ENCODE measurements around the gene ECEL1. TPM values are rescaled to one million over a fixed set of nuclear protein-coding genes. Genes with fewer than 3 reads are reported as not detected.

The ECEL1 gene
- total RNA-seq, 4 donors from 2014 or later: 0.10 to 0.39 TPM; not detected in 2

DNA sequence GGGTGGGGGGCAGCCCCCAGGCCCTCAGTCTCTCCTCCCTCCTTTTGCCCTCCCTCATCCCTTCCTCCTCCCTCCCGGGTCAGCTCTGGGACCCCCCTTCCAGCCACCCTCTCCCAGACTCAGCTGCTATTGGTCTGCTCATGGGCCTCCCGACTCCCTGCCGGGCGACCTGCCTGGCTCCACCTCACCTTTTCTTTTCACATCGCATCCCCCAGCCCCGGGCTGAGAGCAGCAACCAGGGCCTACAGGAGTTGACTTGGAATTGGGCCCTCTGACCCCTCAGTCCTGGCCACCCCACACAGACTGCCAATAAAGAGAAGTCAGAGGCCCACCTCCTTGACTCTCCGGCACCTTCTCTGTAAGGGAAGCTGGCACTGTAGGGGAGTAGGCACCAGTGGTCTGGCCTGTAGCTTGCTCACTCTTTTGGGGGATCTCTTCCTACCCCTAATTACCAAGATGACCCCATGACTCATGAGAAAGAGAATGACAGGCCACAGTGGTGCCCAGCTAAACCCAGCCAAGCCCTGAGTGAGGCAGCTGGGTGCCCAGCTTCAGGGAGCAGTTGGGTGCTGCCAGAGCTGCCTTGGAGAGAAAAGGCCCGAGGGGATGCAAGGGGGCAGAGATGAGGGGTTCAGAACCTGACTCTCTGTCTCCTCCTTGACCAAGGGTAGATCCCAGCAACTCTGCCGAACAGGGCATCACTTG is 2.0 kb upstream of the ECEL1 start:
- 69 to 79% methylated on average over 9 of the region's 9 CpGs for WGBS, 2 donors
- H3K4me3 ChIP-seq (ENCODE audit: low read depth, poor library complexity, severe bottlenecking): no peak overlapping the region
- no peak for DNase-seq (ENCODE audit: low spot score in 2 of 2)
- intact Hi-C loops (cut with DNase I; ENCODE audit: low total_unique reads): no loop called here
- TF ChIP-seq, protein P1, sequence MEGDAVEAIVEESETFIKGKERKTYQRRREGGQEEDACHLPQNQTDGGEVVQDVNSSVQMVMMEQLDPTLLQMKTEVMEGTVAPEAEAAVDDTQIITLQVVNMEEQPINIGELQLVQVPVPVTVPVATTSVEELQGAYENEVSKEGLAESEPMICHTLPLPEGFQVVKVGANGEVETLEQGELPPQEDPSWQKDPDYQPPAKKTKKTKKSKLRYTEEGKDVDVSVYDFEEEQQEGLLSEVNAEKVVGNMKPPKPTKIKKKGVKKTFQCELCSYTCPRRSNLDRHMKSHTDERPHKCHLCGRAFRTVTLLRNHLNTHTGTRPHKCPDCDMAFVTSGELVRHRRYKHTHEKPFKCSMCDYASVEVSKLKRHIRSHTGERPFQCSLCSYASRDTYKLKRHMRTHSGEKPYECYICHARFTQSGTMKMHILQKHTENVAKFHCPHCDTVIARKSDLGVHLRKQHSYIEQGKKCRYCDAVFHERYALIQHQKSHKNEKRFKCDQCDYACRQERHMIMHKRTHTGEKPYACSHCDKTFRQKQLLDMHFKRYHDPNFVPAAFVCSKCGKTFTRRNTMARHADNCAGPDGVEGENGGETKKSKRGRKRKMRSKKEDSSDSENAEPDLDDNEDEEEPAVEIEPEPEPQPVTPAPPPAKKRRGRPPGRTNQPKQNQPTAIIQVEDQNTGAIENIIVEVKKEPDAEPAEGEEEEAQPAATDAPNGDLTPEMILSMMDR (IDR thresholded peaks at IDR 0.05): no peak
- no peak for TF ChIP-seq POLR2A (IDR thresholded peaks at IDR 0.05)

DNA sequence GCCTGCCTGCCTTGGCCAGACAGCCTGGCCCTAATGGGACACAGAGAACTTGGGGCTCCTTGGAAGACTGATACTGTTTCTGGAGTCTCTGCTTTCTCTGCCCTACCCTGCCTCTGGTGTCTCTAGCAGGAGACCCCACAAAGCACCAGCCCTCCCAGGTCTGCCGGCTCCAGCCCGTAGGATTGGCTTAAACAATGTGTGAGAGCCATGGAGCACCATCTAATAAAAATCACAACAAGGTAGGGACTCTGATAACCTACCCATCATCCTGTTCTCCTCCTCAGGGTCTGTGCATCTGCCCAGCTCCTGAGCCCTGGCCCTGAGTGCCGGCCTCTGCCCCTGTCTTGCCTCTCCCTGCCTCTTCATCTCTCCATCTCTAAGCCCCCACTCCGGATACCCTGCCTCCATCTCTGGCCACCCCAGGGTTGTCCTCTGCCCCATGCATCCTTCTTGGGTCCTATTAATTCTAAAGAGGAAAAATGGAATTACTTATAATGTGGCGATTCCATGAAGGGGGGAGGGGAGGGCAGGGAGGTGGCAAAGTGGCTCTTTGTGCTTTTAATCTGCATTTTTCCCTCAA is 1.2 kb upstream of the ECEL1 start:
- H3K4me3 ChIP-seq (ENCODE audit: low read depth, poor library complexity, severe bottlenecking): no peak overlapping the region
- intact Hi-C loops (cut with DNase I; ENCODE audit: low total_unique reads): no loop called here
- WGBS, 2 donors: 80 to 94% methylated on average over 5 of the region's 5 CpGs
- no peak for DNase-seq (ENCODE audit: low spot score in 2 of 2)
- no peak for TF ChIP-seq POLR2A (IDR thresholded peaks at IDR 0.05)
- TF ChIP-seq, protein P1 (IDR thresholded peaks at IDR 0.05): no peak

DNA sequence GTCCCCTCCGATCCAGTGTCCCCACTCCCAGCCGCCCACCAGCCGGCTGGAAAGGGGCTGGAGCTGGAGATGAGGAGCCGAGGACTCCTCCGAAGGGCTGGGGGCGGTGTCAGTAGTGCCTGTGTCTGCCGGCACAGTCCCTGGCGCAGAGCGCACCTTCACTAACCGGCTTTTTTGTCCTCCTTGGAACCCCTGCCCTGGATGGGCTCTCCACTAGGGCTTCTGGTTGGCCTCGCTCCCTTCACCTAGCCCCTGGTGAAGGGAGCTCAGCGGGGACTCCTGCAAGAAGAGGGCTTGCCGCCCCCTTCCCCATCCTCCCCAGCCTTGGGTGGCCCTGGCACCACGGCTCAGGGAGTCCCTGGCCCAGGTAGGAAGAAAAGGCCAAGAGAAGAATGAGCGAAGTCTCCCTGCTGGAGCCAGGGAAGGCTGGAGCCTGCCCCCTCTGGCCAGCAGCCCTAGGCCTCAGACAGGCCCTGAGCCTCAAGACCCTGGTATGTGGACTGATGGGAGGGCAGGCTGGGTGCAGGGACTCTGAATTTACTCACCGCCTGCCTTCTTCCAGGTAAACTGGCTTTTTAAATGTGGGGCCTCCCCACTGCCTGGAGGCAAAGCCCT is 570 bp upstream of the ECEL1 start:
- no peak for DNase-seq (ENCODE audit: low spot score in 2 of 2)
- no peak overlapping the region for H3K4me3 ChIP-seq (ENCODE audit: low read depth, poor library complexity, severe bottlenecking)
- 56 to 77% methylated on average over 7 to 16 of the region's 16 CpGs for WGBS, 2 donors
- intact Hi-C loops (cut with DNase I; ENCODE audit: low total_unique reads): no loop called here
- no peak for TF ChIP-seq POLR2A (IDR thresholded peaks at IDR 0.05)
- TF ChIP-seq, protein P1 (IDR thresholded peaks at IDR 0.05): no peak

DNA sequence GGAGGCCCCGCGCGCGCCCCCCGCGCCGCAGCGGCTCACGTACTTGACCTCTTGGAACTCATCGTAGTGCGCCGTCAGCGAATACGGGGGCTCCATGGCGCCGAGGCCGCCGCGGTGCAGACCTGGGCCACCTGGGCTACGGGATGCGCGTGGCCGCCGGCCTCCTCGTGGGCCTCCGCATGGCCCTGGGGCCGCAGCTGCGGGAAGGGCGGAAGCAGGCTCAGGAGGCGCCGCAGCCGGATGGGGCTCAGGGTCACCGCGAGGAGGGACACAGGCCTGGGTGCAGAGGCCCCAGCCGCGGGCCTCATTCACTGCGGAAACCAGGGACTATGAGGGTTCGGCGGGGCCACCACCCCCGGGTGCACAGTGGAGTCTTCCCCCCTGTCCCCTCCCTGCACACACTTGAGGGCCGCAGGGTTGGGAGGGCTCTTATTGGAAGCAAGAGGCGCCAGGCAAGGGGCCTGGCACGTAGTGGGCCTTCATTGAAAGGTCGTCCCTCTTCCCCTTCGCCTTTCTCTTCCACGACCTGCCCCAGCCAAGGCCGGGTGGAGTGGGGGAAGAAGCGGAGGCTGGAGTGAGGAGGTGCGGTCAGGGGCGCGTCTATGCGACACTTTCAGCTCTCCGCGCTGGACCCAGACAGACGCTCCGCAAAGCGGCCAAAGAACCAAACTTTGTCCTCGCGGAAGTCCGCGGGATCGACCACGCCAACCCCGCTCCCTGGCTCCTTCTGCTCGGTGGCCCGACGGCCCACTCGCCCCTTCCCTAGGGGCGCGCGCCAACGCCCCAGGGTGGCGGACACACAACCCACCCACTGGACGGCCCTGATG is 863 bp downstream of the ECEL1 start:
- WGBS, 2 donors: 3 to 4% methylated on average over 27 to 73 of the region's 74 CpGs
- intact Hi-C loops (cut with DNase I; ENCODE audit: low total_unique reads): no loop called here
- TF ChIP-seq POLR2A (IDR thresholded peaks at IDR 0.05): no peak
- TF ChIP-seq, protein P1 (IDR thresholded peaks at IDR 0.05): no peak
- no peak for DNase-seq (ENCODE audit: low spot score in 2 of 2)
- no peak overlapping the region for H3K4me3 ChIP-seq (ENCODE audit: low read depth, poor library complexity, severe bottlenecking)

DNA sequence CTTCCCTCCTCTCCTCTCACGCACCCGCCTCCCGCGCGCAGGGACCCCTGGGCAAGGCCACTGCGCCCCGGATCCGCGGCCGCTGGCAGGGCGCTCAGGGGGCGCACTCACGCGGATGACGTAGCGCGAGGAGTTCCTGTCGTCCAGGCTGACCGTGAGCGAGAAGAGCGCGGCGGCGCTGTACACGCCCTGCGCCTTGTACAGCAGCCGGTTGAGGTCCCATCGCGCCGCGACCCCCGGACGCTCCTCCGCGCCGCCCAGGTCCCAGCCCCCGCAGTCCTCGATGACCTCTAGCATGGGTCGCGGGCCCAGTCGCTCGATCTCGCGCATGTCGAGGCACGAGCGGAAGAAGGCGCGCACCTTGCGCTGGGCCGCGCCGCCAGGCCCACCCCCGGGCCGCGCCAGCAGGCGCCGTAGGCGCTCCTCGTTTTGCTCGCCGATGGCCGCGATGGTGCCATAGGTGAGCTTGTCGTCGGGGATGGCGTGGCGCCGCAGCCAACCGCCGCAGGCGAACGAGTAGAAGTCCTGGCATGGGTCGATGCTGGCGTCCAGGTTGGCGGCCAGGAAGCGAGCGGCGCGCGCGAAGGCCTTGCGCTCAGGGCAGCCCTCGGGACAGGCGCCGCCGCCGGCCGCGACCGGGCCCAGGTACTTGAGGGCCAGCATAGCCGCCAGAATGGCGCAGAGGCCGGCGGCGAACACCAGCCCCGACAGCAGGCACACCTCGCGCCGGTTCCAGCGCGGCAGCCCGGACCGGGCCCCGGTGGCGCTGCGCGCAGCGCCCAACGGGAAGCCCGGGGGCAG is 1.7 kb downstream of the ECEL1 start:
- TF ChIP-seq, protein P1 (IDR thresholded peaks at IDR 0.05): no peak
- no peak for TF ChIP-seq POLR2A (IDR thresholded peaks at IDR 0.05)
- intact Hi-C loops (cut with DNase I; ENCODE audit: low total_unique reads): no loop called here
- no peak for DNase-seq (ENCODE audit: low spot score in 2 of 2)
- 1 to 2% methylated on average over 36 to 89 of the region's 111 CpGs for WGBS, 2 donors
- H3K4me3 ChIP-seq (ENCODE audit: low read depth, poor library complexity, severe bottlenecking): no peak overlapping the region
